HG03565 (cell line): Measurements from ENCODE around the gene RPF1.
"Not testable (repeated sequence)": the region's sequence is repeated elsewhere in the genome, so short reads cannot be mapped to it uniquely, and the experiment has no call there.

Source experiments
- ATAC-seq: cut with Tn5 transposase; IDR thresholded peaks from one replicate; pipeline ENCODE4 v1.9.1; 2021; ENCODE audit warnings: mild to moderate bottlenecking, moderate library complexity; ENCODE audit not compliant: unreplicated experiment

The RPF1 gene, protein sequence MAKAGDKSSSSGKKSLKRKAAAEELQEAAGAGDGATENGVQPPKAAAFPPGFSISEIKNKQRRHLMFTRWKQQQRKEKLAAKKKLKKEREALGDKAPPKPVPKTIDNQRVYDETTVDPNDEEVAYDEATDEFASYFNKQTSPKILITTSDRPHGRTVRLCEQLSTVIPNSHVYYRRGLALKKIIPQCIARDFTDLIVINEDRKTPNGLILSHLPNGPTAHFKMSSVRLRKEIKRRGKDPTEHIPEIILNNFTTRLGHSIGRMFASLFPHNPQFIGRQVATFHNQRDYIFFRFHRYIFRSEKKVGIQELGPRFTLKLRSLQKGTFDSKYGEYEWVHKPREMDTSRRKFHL

DNA sequence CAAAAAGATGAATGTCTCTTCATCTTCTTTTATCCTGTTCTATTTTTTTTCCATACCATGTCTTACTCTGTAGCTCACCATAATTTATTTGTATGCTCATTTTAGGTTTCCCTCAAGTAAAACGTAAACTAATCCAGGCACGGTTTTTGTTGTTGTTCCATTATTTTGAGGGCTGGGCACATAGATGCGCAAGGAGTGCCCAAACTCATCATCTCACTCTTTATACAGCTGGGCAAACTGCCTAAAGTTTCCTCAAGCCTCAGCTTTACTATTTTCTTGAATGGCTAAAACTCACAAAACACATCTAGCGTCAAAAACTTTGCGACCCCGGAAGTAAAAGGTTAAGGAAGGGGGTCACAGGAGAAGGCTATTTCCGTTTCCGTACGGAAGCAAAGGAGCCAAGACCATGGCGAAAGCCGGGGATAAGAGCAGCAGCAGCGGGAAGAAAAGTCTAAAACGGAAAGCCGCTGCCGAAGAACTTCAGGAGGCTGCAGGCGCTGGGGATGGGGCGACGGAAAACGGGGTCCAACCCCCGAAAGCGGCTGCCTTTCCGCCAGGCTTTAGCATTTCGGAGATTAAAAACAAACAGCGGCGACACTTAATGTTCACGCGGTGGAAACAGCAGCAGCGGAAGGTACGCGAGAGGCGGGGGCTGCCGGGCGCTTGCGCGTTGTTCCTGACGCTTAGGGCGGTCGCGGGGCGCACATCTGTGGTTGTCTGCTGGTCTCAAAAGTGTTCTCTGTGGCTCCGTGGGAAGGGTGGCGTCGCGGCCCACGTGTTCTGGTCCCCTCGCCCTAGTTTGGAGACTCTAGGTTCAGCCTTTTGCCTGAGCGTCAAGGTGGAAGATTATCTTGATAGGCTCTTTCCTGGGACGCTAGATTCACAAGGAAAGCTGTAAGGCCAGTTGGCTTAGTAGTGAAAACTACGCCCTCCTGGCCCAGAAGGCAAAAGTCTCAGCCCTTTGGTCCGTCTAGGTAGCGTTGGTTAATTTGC lies at the start of gene RPF1:
Gene RPF1, plus strand, starts transcription at position 391 of the 993 bp plus-strand sequence. Its CDS starts 16 bp downstream, at position 407.
- ATAC-seq: peak; percentile 81

DNA sequence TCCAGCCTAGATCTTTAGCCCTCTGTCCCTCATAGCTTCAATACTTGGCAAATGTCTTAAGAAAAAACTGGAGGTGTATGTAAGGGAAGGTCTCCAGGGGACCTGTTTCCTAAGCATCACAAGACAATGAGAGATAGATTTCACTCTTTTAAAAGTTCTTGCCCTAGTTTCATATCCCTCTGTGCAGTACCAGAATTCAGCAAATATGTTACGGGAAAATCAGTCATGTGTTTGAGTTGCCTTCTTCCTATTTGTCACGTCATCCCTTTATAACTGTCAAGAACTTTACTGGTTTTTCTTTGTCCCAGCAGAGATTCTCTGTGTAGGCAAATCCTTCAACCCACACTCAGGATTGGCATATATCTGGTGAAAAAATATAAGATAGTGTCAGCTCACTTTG lies 48.5 kb upstream of the RPF1 start:
- no peak for ATAC-seq

DNA sequence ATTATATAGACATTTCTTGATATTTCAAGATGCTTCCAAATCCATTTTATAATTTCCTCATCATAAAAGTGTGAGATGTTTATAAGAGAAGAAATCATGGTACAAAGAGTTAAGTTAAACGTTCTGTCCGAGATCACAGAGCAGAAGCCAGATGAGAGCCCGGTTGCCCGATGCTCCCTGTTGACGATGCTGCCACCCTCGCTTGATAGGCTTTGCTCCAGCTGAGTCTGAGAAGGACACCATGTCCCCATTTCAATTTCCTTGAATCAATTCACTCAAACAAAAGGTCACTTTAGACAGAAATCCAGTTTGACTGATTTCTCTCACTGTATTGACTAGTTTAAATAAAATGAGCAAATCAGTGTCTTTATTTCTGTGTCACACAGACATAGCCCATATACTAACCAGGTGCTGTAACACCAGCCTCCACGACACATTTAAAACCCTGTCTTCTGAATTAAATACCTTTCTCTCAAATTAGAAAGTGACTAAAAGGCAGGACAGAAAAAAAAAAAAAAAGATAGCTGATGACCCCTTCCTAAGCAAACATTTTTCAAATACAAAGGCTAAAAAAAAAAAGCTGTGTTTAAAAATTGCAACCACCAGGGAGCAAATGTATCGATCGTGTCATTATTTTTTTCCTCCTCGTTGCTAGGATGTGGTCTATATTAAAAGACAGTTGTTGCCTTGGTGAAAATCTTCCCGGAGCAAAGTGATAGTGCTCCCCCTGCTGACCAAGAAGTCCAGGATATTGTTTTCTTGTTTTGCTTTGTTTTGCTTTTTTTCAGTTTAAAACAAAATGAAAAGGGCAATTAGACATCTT lies 45.6 kb upstream of the RPF1 start:
- ATAC-seq: peak; percentile 42

DNA sequence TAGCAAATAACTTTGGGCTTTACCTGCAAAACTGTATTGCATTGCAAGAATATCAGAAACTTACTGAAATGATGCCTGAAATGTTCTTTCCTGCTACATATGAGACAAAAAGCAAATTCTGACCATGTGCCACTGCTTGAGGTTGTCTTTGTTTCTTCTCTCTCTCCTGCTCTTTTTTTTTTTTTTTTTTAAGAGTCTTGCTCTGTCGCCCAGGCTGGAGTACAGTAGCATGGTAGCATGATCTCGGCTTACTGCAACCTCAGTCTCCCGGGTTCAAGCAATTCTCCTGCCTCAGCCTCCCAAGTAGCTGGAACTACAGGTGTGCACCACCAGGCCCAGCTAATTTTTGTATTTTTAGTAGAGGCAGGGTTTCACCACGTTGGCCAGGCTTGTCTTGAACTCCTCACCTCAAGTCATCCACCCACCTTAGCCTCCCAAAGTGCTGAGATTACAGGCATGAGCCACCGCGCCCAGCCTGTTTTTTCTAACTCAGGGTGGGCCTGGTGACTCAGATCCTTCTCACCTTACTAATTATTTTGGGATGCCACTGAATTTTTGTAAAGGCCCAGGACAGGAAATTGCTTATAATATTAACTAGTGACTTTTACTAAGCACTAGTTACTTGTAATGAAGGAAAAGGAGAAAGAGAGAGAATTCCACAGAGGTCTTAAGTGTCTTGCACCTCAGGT lies 44.8 kb upstream of the RPF1 start:
- peak; percentile 7 for ATAC-seq

DNA sequence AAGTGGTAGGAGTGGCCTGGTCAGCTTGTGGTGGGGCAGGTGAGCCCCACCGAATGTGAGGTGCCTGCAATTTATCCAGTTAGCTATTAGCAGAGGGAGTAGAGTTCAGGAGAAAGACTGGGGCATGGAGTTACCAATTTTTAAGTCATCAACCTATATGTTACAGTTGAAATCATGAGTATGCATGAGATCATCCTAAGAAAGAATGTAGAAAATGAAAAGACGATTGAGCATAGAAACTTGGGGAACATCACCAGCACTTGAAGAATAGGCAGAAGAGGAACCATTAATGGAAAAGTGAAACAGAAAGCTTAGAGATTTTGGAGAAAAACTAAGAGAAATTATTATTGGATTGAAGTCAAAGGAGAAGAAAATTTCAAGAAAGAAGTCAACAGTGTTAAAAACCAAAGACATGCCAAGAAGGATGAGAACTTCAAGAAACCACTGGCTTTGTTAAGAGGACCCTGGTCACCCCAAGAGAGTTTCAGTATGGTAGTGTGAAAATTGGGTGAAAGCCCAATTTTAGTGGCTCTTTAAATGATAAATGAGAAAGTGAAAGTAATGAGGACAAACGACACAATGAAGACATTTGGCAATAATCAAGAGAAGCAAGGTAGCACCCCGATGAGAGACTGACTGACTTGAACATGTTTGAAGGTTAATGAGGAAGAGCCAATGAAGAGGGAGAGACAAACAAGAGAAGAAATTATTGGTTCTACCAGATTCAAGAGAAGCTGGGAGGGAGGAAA lies 44.1 kb upstream of the RPF1 start:
- peak; percentile 35 for ATAC-seq

DNA sequence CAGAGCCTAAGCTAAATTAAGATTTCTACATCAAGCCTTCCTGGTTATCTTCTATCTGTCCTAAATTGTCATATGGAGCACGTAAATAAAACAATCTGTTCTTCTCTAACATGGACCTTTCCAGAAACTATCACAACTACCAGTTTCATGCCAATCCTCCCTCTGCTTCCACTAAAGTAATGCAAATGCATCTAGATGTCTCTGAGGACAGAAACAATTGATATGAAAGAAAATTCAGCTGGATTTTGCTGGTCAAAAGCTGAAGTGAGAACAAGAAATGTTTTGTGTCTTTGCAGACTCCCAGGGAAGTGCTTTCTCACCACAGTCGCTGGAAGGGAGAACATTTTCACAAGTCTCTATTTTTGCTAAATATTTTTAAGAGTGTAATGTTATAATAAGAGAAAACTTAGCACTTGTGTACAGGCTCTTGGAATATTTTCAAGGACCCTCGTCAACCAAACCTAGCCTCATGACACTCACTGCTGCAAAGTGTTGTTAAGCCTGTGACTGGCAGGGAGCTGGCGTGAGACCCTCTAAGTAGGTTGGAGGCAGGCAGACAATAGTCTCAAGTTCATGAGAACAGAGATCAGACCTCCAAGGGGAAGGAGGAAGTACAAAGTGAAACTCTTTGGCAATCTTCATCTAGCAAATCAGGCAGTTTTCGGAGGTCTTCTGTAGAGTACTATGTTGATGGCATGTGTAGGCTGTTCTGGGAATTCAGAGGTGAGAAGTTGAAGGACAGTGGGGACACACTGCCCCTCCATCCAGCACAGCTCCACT lies 42.0 kb upstream of the RPF1 start:
- ATAC-seq: peak; percentile 40

DNA sequence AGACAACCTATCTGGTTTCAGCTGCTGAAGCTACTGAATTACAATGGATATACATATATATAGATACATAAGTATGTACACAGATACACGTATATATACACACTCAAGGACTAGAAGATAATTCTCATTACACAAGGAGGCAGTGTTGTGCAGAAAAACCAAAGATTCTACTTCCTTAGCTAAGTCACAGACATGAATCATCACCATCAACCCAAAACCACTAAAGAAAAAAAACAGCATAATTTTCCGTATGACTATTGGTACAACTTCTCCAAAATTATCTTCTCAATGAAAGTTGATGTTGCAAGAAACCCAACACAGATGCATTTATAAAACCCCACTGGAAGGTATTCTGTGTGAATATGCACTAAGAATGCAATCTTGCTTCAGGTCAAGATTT lies 36.8 kb upstream of the RPF1 start:
- peak; percentile 98 for ATAC-seq

DNA sequence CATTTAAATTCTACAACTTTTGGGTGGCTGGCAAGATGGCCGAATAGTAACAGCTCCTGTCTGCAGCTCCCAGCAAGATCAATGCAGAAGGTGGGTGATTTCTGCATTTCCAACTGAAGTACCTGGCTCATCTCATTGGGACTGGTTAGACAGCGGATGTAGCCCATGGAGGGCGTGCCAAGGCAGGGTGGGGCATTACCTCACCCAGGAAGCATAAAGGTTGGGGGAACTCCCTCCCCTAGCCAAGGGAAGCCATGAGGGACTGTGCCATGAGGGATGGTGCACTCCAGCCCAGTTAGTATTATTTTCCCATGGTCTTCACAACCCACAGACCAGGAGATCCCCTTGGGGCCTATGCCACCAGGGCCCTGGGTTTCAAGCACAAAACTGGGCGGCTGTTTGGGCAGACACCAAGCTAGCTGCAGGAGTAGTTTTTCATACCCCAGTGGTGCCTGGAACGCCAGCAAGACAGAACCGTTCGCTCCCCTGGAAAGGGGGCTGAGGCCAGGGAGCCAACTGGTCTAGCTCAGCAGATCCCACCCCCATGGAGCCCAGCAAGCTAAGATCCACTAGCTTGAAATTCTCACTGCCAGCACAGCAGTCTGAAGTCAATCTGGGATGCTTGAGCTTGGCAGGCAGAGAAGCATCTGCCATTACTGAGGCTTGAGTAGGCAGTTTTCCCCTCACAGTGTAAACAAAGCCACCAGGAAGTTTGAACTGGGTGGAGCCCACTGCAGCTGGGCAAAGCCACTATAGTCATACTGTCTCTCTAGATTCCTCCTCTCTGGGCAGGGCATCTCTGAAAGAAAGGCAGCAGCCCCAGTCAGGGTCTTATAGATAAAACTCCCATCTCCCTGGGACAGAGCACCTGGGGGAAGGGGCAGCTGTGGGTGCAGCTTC lies 36.1 kb upstream of the RPF1 start:
- not testable (repeated sequence) for ATAC-seq

DNA sequence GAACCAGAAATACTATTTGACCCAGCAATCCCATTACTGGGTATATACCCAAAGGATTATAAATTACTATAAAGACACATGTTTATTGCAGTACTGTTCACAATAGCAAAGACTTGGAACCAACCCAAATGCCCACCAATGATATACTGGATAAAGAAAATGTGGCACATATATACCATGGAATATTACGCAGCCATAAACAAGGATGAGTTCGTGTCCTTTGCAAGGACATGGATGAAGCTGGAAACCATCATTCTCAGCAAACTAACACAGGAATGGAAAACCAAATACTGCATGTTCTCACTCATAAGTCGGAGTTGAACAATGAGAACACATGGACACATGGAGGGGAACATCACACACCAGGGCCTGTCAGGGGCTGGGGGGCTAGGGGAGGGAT lies 30.4 kb upstream of the RPF1 start:
- not testable (repeated sequence) for ATAC-seq

DNA sequence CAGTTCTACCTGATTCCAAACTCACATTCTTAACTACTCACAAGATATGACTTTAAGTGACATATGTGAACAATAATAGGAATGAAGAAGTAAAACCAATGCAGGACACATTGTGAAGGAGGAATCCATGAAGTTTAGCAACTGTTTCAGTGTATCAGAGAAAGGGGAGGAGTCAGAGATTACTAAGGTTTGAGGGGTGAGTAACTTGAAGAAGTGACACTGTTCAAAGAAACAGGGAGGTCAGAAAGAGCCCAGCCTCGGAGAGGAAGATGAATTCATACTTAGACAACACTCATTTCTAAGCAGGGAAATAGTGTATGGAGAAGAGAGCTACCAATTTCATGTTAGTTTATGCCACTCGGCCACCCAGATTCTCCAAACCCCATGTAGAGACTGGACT lies 28.2 kb upstream of the RPF1 start:
- no peak for ATAC-seq

DNA sequence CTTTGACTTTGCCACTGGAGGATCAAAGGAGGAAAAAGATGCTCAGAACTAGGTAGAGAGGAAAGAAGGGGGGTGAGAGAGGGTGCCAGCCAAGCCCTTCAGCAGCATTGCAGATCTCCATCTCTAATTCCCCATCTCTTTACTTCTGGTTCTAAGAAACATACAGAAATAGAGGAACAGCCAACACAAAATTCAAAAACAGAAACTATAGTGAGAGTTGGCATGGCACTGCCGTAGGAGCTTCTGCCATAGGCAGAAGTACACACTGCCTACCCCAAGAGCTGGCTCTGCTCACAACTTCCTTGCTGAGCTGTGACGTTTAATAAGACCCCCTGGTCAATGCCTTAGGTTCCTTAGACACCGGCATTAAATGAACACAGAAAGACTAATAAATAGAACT lies 26.6 kb upstream of the RPF1 start:
- ATAC-seq: no peak

DNA sequence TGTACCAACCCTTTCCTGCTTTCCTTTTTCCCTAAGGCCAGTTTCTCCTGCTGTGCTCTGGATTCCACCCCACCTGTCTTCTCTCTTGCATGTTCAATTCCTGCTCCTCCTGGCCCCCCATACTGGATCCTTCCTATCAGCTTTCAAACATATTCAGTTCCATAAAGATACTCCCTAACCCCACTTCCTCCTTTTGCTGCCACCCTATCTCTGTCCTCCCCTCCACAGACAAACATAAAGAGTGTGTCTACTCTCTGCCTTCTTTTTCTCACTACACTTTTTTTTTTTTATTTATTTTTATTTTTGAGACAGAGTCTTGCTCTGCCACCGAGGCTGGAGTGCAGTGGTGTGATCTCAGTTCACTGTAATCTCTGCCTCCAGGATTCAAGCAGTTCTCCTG lies 16.9 kb upstream of the RPF1 start:
- ATAC-seq: no peak

DNA sequence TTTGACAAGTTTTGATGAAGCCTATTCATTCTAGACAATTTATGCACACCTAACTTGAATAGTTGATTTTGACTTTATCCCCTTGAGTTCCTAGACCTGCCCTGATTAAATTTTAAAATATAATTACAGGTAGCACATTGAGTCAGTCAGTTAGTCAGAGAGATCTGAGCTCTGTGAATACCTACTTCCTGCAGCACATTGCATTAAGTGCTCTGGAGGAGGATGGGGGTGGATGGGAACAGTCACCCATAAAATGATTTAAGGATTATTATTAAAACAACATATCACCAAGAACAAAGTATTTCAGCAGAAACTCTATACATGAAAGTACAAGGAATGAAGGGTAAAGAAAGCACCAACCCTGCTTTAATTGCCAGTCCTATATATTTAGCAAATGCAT lies 11.8 kb upstream of the RPF1 start:
- ATAC-seq: no peak

DNA sequence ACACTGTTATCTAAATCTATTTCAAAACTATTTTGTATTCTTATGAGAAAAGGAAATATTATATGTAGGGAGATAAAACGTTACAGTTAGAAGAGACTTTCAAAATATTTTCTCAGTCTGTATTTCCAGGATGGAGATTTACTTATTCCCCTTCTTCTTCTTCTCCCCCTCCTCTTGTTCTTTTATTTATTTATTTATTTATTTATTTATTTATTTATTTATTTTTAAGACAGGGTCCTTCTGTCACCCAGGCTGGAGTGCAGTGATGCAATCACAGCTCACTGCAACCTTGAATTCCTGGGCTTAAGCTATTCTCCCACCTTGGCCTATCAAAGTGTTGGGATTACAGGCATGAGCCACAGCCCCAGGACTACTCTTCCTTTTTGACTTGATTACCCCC lies 2.8 kb upstream of the RPF1 start:
- ATAC-seq: no peak

DNA sequence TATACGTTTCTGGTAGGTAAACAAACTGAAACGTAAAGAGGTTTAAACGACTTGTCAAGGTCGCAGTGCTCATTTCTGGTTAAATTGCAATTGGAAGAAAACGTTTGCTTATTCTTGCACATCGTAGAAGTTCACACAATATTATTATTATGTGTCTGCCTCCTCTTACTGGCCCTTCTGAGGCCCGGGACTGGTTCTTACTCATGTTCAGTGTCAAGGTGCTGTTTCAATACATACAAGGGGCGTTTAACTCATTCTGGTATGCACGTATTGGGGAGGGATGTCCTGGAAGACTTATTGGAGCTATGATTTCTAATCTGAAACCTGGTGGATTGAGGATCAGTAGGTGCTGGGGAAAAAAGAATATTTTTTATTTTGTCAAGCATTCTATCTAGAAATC lies 932 bp downstream of the RPF1 start:
- peak; percentile 16 for ATAC-seq

DNA sequence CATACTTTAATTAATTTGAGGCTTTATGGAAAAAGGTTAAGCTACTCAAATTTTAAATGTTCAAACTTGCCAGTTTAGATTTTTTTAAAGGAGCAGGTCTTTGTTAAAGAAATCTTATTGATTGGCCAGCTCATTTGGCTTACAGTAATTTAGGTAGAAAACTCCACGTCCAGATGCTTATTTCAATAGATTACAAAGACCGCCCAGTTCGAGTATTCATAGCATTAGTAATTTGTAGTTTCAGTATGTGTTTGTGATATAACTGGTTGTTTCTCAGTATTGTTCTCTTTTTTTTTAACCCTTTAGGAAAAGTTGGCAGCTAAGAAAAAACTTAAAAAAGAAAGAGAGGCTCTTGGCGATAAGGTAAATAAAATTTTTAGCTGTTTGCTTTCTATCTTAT lies 1.6 kb downstream of the RPF1 start:
- ATAC-seq: peak; percentile 37

DNA sequence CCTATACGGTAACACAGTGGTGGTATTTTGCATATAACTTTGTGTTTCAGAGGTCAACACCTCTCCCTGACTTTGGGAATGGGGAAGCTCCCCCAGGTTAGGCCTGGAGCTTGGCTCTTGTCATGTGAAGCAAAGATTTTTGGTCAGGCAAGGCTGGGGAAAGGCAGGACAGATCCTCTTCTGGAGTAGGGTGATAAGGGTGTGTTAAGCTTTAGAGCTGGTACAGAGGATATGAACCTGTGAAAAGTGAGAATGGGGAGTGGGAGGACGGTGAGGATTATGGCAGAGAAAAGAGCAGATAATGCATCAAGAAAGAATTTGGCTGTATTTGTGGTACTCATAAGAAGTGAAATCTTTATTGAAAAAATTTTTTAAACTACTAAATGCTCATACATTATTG lies 2.3 kb downstream of the RPF1 start:
- no peak for ATAC-seq

DNA sequence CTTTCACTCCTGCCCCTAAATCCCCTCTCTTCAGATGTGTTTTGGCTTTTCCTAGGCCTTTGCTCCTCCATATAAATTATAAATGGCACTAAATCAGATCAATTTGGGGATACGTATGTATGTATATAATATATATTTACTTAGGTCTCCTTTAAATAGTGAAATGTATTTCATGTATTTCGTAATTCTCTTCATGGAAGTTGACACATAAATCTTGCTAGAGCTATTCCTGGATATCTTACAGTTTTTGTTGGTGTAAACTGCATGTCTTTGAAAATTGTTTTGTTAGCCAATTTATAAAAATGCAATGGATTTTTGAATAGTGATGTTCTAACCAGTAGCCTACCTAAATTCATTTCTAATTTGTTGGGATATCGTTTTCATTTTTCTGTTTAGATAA lies 9.0 kb downstream of the RPF1 start:
- no peak for ATAC-seq
